OCI-LY3 (cell line): Measurements from ENCODE around the gene SALL3.

Experiments
- EZH2phosphoT487 ChIP-seq: fragments of 200-600 bp; shearing (Covaris generic); IDR thresholded peaks from 2 replicates; pipeline ENCODE4 v1.6.1; 2018; ENCODE audit warnings: antibody characterized with exemption, mixed run types, low read depth
- TF ChIP-seq, protein P1 (sequence below): fragments of 200-600, 300-600 bp; sonication (generic); IDR thresholded peaks from 2 replicates; pipeline ENCODE4 v1.5.1; 2014; ENCODE audit warnings: antibody characterized with exemption, low read length, low read depth

DNA sequence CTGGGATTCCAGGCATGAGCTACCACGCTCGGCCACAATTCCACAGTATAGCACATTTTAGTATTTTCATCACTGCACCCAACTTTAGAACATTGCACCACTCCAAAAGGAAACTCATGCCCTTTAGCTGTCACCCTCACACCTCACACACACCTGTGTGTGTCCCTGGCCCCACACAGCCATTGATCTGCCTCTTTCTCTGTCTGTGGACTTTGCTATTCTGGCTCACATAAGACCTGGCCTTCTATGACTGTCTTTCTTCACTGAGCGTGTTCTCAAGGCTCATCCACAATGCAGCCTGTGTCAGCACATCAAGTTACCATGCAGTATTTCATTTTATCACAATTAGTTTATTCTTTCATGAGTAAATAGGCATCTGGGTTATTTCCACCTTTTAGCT, 69.9 kb downstream of the SALL3 start:
- no peak for TF ChIP-seq EZH2phosphoT487
- TF ChIP-seq, protein P1, sequence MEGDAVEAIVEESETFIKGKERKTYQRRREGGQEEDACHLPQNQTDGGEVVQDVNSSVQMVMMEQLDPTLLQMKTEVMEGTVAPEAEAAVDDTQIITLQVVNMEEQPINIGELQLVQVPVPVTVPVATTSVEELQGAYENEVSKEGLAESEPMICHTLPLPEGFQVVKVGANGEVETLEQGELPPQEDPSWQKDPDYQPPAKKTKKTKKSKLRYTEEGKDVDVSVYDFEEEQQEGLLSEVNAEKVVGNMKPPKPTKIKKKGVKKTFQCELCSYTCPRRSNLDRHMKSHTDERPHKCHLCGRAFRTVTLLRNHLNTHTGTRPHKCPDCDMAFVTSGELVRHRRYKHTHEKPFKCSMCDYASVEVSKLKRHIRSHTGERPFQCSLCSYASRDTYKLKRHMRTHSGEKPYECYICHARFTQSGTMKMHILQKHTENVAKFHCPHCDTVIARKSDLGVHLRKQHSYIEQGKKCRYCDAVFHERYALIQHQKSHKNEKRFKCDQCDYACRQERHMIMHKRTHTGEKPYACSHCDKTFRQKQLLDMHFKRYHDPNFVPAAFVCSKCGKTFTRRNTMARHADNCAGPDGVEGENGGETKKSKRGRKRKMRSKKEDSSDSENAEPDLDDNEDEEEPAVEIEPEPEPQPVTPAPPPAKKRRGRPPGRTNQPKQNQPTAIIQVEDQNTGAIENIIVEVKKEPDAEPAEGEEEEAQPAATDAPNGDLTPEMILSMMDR: no peak
